GM23338 (cell line): Measurements from ENCODE around the gene OPRD1. TPM values are rescaled to one million over a fixed set of nuclear protein-coding genes. Genes with fewer than 3 reads are reported as not detected.

Experiments used
- ATAC-seq: fragments of 200-7000 bp; cut with Tn5 transposase; 3 replicates; pipeline ENCODE4 v1.9.1; 2020
- DNase-seq: peaks from one replicate; pipeline ENCODE4 v3.0.0-alpha.2; 2015; ENCODE audit warnings: low spot score
- H2AFZ ChIP-seq: fragments of 200-600 bp; sonication (generic); 2 replicates; pipeline ENCODE4 v1.8.0; 2016; ENCODE audit warnings: antibody characterized with exemption, mild to moderate bottlenecking, moderate library complexity
- H3F3A ChIP-seq: fragments of 200-600 bp; sonication (generic); replicated peaks from 2 replicates; pipeline ENCODE4 v1.8.0; 2017; ENCODE audit warnings: antibody characterized with exemption, mixed run types, low read depth
- H3K27ac ChIP-seq: fragments of 200-600 bp; sonication (generic); 2 replicates; pipeline ENCODE4 v1.6.1; 2016; ENCODE audit warnings: low read depth
- H3K27me3 ChIP-seq: fragments of 200-600 bp; sonication (generic); 2 replicates; pipeline ENCODE4 v1.8.0; 2016; ENCODE audit warnings: mild to moderate bottlenecking, mixed run types, moderate library complexity; ENCODE audit not compliant: insufficient read depth
- H3K36me3 ChIP-seq: fragments of 200-600 bp; sonication (generic); 2 replicates; pipeline ENCODE4 v1.8.0; 2016; ENCODE audit warnings: mild to moderate bottlenecking; ENCODE audit not compliant: insufficient read depth
- H3K4me1 ChIP-seq: fragments of 200-600 bp; sonication (generic); 2 replicates; pipeline ENCODE4 v1.8.0; 2016; ENCODE audit warnings: mild to moderate bottlenecking, moderate library complexity; ENCODE audit not compliant: insufficient read depth
- H3K4me2 ChIP-seq: fragments of 200-600 bp; sonication (generic); 2 replicates; pipeline ENCODE4 v1.7.1; 2017; ENCODE audit warnings: mixed run types
- H3K4me3 ChIP-seq: fragments of 200-600 bp; sonication (generic); 2 replicates; pipeline ENCODE4 v1.6.1; 2016; ENCODE audit warnings: mixed run types
- H3K79me2 ChIP-seq: fragments of 200-600 bp; sonication (generic); replicated peaks from 2 replicates; pipeline ENCODE4 v1.8.0; 2017; ENCODE audit warnings: mild to moderate bottlenecking; ENCODE audit not compliant: insufficient read depth
- H3K9me2 ChIP-seq: fragments of 200-600 bp; sonication (generic); 2 replicates; pipeline ENCODE4 v1.8.0; 2017; ENCODE audit not compliant: insufficient read depth
- H4K20me1 ChIP-seq: fragments of 200-600 bp; sonication (generic); replicated peaks from 2 replicates; pipeline ENCODE4 v1.8.0; 2017; ENCODE audit warnings: mild to moderate bottlenecking; ENCODE audit not compliant: insufficient read depth
- H3K27ac Mint-ChIP-seq: 2 replicates; pipeline ENCODE4 v1.8.0; 2020; ENCODE audit warnings: inconsistent platforms, mild to moderate bottlenecking, moderate library complexity, mixed read lengths
- H3K27me3 Mint-ChIP-seq: 3 replicates; pipeline ENCODE4 v1.8.0; 2022; ENCODE audit warnings: low read depth, mild to moderate bottlenecking, moderate library complexity, mixed read lengths, inconsistent platforms; ENCODE audit not compliant: insufficient read depth, poor library complexity
- H3K36me3 Mint-ChIP-seq: 3 replicates; pipeline ENCODE4 v1.8.0; 2021; ENCODE audit warnings: low read depth, mild to moderate bottlenecking, inconsistent platforms, moderate library complexity, mixed read lengths
- H3K4me1 Mint-ChIP-seq: 3 replicates; pipeline ENCODE4 v1.8.0; 2020; ENCODE audit warnings: mild to moderate bottlenecking, inconsistent platforms, mixed read lengths
- H3K4me3 Mint-ChIP-seq: 3 replicates; pipeline ENCODE4 v1.8.0; 2021; ENCODE audit warnings: moderate library complexity, mild to moderate bottlenecking, inconsistent platforms, mixed read lengths
- H3K9me3 Mint-ChIP-seq: 3 replicates; pipeline ENCODE4 v1.8.0; 2020; ENCODE audit warnings: moderate library complexity, mild to moderate bottlenecking, inconsistent platforms, mixed read lengths
- CREB1 ChIP-seq: fragments of 250-450 bp; sonication (Bioruptor Pico); IDR thresholded peaks from 2 replicates; pipeline ENCODE4 v1.5.0; 2020; ENCODE audit warnings: low read depth, mild to moderate bottlenecking, moderate library complexity
- CTCF ChIP-seq, 2 experiments: fragments of 200-600 bp in 1 of 2; sonication (generic) in 1 of 2; conservative IDR thresholded peaks; 2 replicates each; pipeline versions ENCODE4 v1.5.1 to v1.6.1; 2016 to 2017; ENCODE audit warnings: antibody characterized with exemption in 2 of 2, low read depth in 2 of 2, mild to moderate bottlenecking in 2 of 2, moderate library complexity in 1 of 2
- ETS1 ChIP-seq: IDR thresholded peaks from 2 replicates; pipeline ENCODE4 v1.6.1; 2016; ENCODE audit warnings: antibody characterized with exemption
- EZH2 ChIP-seq: fragments of 200-600 bp; sonication (generic); IDR thresholded peaks from one replicate; pipeline ENCODE4 v1.8.0; 2017; ENCODE audit warnings: antibody characterized with exemption, mild to moderate bottlenecking, low read depth; ENCODE audit not compliant: unreplicated experiment
- EZH2phosphoT487 ChIP-seq: fragments of 200-600 bp; sonication (generic); IDR thresholded peaks from one replicate; pipeline ENCODE4 v1.8.1; 2018; ENCODE audit warnings: antibody characterized with exemption; ENCODE audit not compliant: unreplicated experiment
- JUNB ChIP-seq: IDR thresholded peaks from one replicate; pipeline ENCODE4 v1.6.1; 2016; ENCODE audit warnings: antibody characterized with exemption; ENCODE audit not compliant: unreplicated experiment
- NANOG ChIP-seq: IDR thresholded peaks from 2 replicates; pipeline ENCODE4 v1.6.1; 2016; ENCODE audit warnings: antibody characterized with exemption, borderline replicate concordance
- POLR2AphosphoS5 ChIP-seq: IDR thresholded peaks from 2 replicates; pipeline ENCODE4 v1.6.1; 2016; ENCODE audit warnings: antibody characterized with exemption, low read depth
- ZNF114 ChIP-seq: fragments of 250-450 bp; sonication (Bioruptor Pico); IDR thresholded peaks from 2 replicates; pipeline ENCODE4 v1.5.0; 2020; ENCODE audit warnings: mild to moderate bottlenecking, moderate library complexity
- polyA plus RNA-seq: library from polyadenylated mRNA; unstranded; fragments of >200 nt; fragmentation: Nextera tagmentation; extraction: Ambion mirVana; gene quantifications from 2 replicates; pipeline ENCODE4 v1.2.1, GENCODE V29; 2016
- total RNA-seq: library from RNA; depleted of rRNA; stranded (reverse); fragments of >200 nt; shearing (Covaris generic); gene quantifications from 2 replicates; pipeline ENCODE4 v1.2.3, GENCODE V29; 2014
- TF ChIP-seq, protein P1 (sequence below): fragments of 250-450 bp; sonication (Bioruptor Pico); IDR thresholded peaks from 2 replicates; pipeline ENCODE4 v1.5.0; 2020; ENCODE audit warnings: mild to moderate bottlenecking, moderate library complexity

OPRD1 gene
- total and polyA plus RNA-seq, 2 experiments from 2014 or later: 0.55 to 2.3 TPM

GRCh38 chr1:28830814-28831213, 18.8 kb downstream of the OPRD1 start:
- Mint-ChIP-seq H3K27ac (no peak overlapping the region), H3K9me3 (no peaks in the 10 kb centered on the region), H3K4me1 (peaks cover 3% of the 10 kb centered on the region; the same call in 2 of the 3 replicates), H3K27me3 (peaks cover 10% of the 10 kb centered on the region), H3K36me3 (no peaks in the 10 kb centered on the region), H3K4me3 (no peak overlapping the region)
- Histone ChIP-seq H3K4me2 (no peak overlapping the region), H2AFZ (no peak overlapping the region), H3K27ac (no peak overlapping the region), H3K27me3 (no peaks in the 10 kb centered on the region), H3F3A (no peaks in the 10 kb centered on the region), H3K4me1 (peaks cover 4% of the 10 kb centered on the region; the same call in 1 of the 2 replicates), H4K20me1 (no peaks in the 10 kb centered on the region), H3K4me3 (no peak overlapping the region), H3K36me3 (no peaks in the 10 kb centered on the region), H3K9me2 (no peaks in the 10 kb centered on the region), H3K79me2 (no peaks in the 10 kb centered on the region)
- peak; percentile 39 for ATAC-seq
- no peak for DNase-seq
- no peak for TF ChIP-seq CREB1 (CRISPR knock-in tag)
- TF ChIP-seq EZH2: no peak
- no peak for TF ChIP-seq JUNB
- TF ChIP-seq CTCF (conservative IDR thresholded peaks at IDR 0.05; ENCODE audit: low read depth in 2 of 2): no peak
- no peak for TF ChIP-seq POLR2AphosphoS5
- no peak for TF ChIP-seq ZNF114 (CRISPR knock-in tag)
- no peak for TF ChIP-seq NANOG

DNA sequence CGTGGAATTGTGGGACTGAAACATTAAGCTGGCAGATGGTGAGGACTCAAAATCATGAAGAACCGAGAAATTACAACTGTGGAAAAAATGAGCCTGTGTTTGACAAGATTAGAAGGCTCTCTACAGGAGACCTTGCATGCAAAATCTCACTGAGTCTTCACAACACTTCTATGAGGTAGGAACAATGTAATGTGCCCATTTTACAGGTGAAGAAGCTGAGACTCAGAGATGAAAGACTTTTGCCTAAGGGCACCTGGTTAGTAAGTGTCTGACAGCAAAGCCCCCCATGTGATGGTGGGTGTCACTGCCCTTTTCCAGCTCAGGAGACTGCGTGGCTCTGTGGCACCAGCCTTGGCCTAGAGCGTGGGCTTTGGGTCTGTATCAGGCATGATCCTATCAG, 21.0 kb downstream of the OPRD1 start:
- Histone ChIP-seq H3K27me3 (no peaks in the 10 kb centered on the region), H3K4me1 (peaks cover 4% of the 10 kb centered on the region; the same call in 1 of the 2 replicates), H3K27ac (no peak overlapping the region), H3F3A (no peaks in the 10 kb centered on the region), H3K4me3 (no peak overlapping the region), H3K79me2 (no peaks in the 10 kb centered on the region), H3K36me3 (no peaks in the 10 kb centered on the region), H2AFZ (no peak overlapping the region), H3K9me2 (no peaks in the 10 kb centered on the region), H4K20me1 (no peaks in the 10 kb centered on the region), H3K4me2 (no peak overlapping the region)
- peaks cover 3% of the 10 kb centered on the region; the same call in 2 of the 3 replicates for H3K4me1 Mint-ChIP-seq
- no peak overlapping the region for H3K27ac Mint-ChIP-seq
- no peaks in the 10 kb centered on the region for H3K36me3 Mint-ChIP-seq
- no peak overlapping the region for H3K4me3 Mint-ChIP-seq
- no peaks in the 10 kb centered on the region for H3K9me3 Mint-ChIP-seq
- no peak for ATAC-seq
- H3K27me3 Mint-ChIP-seq: peaks cover 10% of the 10 kb centered on the region
- no peak for DNase-seq
- TF ChIP-seq ETS1 (no peak), ZNF114 (CRISPR knock-in tag) (no peak), EZH2phosphoT487 (no peak), NANOG (no peak), POLR2AphosphoS5 (no peak), EZH2 (no peak), JUNB (no peak)
- TF ChIP-seq, protein P1, sequence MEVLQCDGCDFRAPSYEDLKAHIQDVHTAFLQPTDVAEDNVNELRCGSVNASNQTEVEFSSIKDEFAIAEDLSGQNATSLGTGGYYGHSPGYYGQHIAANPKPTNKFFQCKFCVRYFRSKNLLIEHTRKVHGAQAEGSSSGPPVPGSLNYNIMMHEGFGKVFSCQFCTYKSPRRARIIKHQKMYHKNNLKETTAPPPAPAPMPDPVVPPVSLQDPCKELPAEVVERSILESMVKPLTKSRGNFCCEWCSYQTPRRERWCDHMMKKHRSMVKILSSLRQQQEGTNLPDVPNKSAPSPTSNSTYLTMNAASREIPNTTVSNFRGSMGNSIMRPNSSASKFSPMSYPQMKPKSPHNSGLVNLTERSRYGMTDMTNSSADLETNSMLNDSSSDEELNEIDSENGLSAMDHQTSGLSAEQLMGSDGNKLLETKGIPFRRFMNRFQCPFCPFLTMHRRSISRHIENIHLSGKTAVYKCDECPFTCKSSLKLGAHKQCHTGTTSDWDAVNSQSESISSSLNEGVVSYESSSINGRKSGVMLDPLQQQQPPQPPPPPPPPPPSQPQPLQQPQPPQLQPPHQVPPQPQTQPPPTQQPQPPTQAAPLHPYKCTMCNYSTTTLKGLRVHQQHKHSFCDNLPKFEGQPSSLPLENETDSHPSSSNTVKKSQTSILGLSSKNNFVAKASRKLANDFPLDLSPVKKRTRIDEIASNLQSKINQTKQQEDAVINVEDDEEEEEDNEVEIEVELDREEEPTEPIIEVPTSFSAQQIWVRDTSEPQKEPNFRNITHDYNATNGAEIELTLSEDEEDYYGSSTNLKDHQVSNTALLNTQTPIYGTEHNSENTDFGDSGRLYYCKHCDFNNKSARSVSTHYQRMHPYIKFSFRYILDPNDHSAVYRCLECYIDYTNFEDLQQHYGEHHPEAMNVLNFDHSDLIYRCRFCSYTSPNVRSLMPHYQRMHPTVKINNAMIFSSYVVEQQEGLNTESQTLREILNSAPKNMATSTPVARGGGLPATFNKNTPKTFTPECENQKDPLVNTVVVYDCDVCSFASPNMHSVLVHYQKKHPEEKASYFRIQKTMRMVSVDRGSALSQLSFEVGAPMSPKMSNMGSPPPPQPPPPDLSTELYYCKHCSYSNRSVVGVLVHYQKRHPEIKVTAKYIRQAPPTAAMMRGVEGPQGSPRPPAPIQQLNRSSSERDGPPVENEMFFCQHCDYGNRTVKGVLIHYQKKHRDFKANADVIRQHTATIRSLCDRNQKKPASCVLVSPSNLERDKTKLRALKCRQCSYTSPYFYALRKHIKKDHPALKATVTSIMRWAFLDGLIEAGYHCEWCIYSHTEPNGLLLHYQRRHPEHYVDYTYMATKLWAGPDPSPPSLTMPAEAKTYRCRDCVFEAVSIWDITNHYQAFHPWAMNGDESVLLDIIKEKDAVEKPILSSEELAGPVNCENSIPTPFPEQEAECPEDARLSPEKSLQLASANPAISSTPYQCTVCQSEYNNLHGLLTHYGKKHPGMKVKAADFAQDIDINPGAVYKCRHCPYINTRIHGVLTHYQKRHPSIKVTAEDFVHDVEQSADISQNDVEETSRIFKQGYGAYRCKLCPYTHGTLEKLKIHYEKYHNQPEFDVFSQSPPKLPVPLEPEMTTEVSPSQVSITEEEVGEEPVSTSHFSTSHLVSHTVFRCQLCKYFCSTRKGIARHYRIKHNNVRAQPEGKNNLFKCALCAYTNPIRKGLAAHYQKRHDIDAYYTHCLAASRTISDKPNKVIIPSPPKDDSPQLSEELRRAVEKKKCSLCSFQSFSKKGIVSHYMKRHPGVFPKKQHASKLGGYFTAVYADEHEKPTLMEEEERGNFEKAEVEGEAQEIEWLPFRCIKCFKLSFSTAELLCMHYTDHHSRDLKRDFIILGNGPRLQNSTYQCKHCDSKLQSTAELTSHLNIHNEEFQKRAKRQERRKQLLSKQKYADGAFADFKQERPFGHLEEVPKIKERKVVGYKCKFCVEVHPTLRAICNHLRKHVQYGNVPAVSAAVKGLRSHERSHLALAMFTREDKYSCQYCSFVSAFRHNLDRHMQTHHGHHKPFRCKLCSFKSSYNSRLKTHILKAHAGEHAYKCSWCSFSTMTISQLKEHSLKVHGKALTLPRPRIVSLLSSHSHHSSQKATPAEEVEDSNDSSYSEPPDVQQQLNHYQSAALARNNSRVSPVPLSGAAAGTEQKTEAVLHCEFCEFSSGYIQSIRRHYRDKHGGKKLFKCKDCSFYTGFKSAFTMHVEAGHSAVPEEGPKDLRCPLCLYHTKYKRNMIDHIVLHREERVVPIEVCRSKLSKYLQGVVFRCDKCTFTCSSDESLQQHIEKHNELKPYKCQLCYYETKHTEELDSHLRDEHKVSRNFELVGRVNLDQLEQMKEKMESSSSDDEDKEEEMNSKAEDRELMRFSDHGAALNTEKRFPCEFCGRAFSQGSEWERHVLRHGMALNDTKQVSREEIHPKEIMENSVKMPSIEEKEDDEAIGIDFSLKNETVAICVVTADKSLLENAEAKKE (CRISPR knock-in tag): no peak
